ENCODE data around the gene GLTP.

GLTP gene

GRCh38 chr12:109821968-109822367, 58.4 kb downstream of the GLTP start:
- no peaks in the 10 kb centered on the region for H4K20me1 ChIP-seq (ENCODE audit: control insufficient read depth, insufficient read depth, low read depth, low read length)
- H3K27ac ChIP-seq (ENCODE audit: low read depth, low read length): no peak overlapping the region
- H3K4me1 ChIP-seq (ENCODE audit: control insufficient read depth, low read length): no peaks in the 10 kb centered on the region
- peaks cover 6% of the 10 kb centered on the region for H3K27me3 ChIP-seq (ENCODE audit: control insufficient read depth, low read length)
- H3F3A ChIP-seq (ENCODE audit: control insufficient read depth, insufficient read depth): no peaks in the 10 kb centered on the region
- no peaks in the 10 kb centered on the region for H3K9me3 ChIP-seq (ENCODE audit: control insufficient read depth, insufficient read depth, low read length)
- no peaks in the 10 kb centered on the region for H3K79me2 ChIP-seq (ENCODE audit: control insufficient read depth, low read length)
- no peak overlapping the region for H3K4me2 ChIP-seq (ENCODE audit: low read length)
- no peaks in the 10 kb centered on the region for H3K9me2 ChIP-seq (replicated peaks; ENCODE audit: control insufficient read depth, low read length)
- TF ChIP-seq CTCF (IDR thresholded peaks at IDR 0.05; ENCODE audit: low read depth, low read length, poor library complexity, severe bottlenecking): no peak
- TF ChIP-seq EZH2phosphoT487 (IDR thresholded peaks at IDR 0.05; ENCODE audit: borderline replicate concordance, low read length): no peak
- H3K4me3 ChIP-seq (ENCODE audit: low read length): no peak overlapping the region
- H3K36me3 ChIP-seq (ENCODE audit: control insufficient read depth, low read length): no peaks in the 10 kb centered on the region

GRCh38 chr12:109820816-109821381, 59.4 kb downstream of the GLTP start:
- TF ChIP-seq CTCF (IDR thresholded peaks at IDR 0.05; ENCODE audit: low read depth, low read length, poor library complexity, severe bottlenecking): no peak
- no peak for TF ChIP-seq EZH2phosphoT487 (IDR thresholded peaks at IDR 0.05; ENCODE audit: borderline replicate concordance, low read length)
- H3K4me2 ChIP-seq (ENCODE audit: low read length): no peak overlapping the region
- no peaks in the 10 kb centered on the region for H4K20me1 ChIP-seq (ENCODE audit: control insufficient read depth, insufficient read depth, low read depth, low read length)
- H3K4me3 ChIP-seq (ENCODE audit: low read length): no peak overlapping the region
- H3K9me3 ChIP-seq (ENCODE audit: control insufficient read depth, insufficient read depth, low read length): no peaks in the 10 kb centered on the region
- no peaks in the 10 kb centered on the region for H3K9me2 ChIP-seq (replicated peaks; ENCODE audit: control insufficient read depth, low read length)
- no peaks in the 10 kb centered on the region for H3F3A ChIP-seq (ENCODE audit: control insufficient read depth, insufficient read depth)
- H3K36me3 ChIP-seq (ENCODE audit: control insufficient read depth, low read length): no peaks in the 10 kb centered on the region
- no peaks in the 10 kb centered on the region for H3K79me2 ChIP-seq (ENCODE audit: control insufficient read depth, low read length)
- no peak overlapping the region for H3K27ac ChIP-seq (ENCODE audit: low read depth, low read length)
- H3K27me3 ChIP-seq (ENCODE audit: control insufficient read depth, low read length): peaks cover 4% of the 10 kb centered on the region; the same call in 1 of the 2 replicates
- no peaks in the 10 kb centered on the region for H3K4me1 ChIP-seq (ENCODE audit: control insufficient read depth, low read length)

GRCh38 chr12:109818905-109819500, 61.3 kb downstream of the GLTP start:
- no peaks in the 10 kb centered on the region; the same call in 1 of the 2 replicates for H3K27me3 ChIP-seq (ENCODE audit: control insufficient read depth, low read length)
- no peaks in the 10 kb centered on the region for H3F3A ChIP-seq (ENCODE audit: control insufficient read depth, insufficient read depth)
- no peaks in the 10 kb centered on the region for H3K79me2 ChIP-seq (ENCODE audit: control insufficient read depth, low read length)
- H3K36me3 ChIP-seq (ENCODE audit: control insufficient read depth, low read length): no peaks in the 10 kb centered on the region
- H3K9me2 ChIP-seq (replicated peaks; ENCODE audit: control insufficient read depth, low read length): no peaks in the 10 kb centered on the region
- no peak overlapping the region for H3K4me2 ChIP-seq (ENCODE audit: low read length)
- H3K27ac ChIP-seq (ENCODE audit: low read depth, low read length): no peak overlapping the region
- no peaks in the 10 kb centered on the region for H3K4me1 ChIP-seq (ENCODE audit: control insufficient read depth, low read length)
- no peaks in the 10 kb centered on the region for H3K9me3 ChIP-seq (ENCODE audit: control insufficient read depth, insufficient read depth, low read length)
- H3K4me3 ChIP-seq (ENCODE audit: low read length): no peak overlapping the region
- TF ChIP-seq CTCF (IDR thresholded peaks at IDR 0.05; ENCODE audit: low read depth, low read length, poor library complexity, severe bottlenecking) (no peak), EZH2phosphoT487 (IDR thresholded peaks at IDR 0.05; ENCODE audit: borderline replicate concordance, low read length) (no peak)
- no peaks in the 10 kb centered on the region for H4K20me1 ChIP-seq (ENCODE audit: control insufficient read depth, insufficient read depth, low read depth, low read length)
